GM23338 (cell line): ENCODE data around the gene THSD7A. TPM values are rescaled to one million over a fixed set of nuclear protein-coding genes. Genes with fewer than 3 reads are reported as not detected.
A peak's percentile ranks its signal among the peaks of the same experiment; 100 is the strongest.

ENCODE experiments used
- ATAC-seq: fragments of 200-7000 bp; cut with Tn5 transposase; 3 replicates; pipeline ENCODE4 v1.9.1; 2020
- DNase-seq: peaks from one replicate; pipeline ENCODE4 v3.0.0-alpha.2; 2015; ENCODE audit warnings: low spot score
- H2AFZ ChIP-seq: fragments of 200-600 bp; sonication (generic); 2 replicates; pipeline ENCODE4 v1.8.0; 2016; ENCODE audit warnings: antibody characterized with exemption, mild to moderate bottlenecking, moderate library complexity
- H3F3A ChIP-seq: fragments of 200-600 bp; sonication (generic); replicated peaks from 2 replicates; pipeline ENCODE4 v1.8.0; 2017; ENCODE audit warnings: antibody characterized with exemption, mixed run types, low read depth
- H3K27ac ChIP-seq: fragments of 200-600 bp; sonication (generic); 2 replicates; pipeline ENCODE4 v1.6.1; 2016; ENCODE audit warnings: low read depth
- H3K27me3 ChIP-seq: fragments of 200-600 bp; sonication (generic); 2 replicates; pipeline ENCODE4 v1.8.0; 2016; ENCODE audit warnings: mild to moderate bottlenecking, mixed run types, moderate library complexity; ENCODE audit not compliant: insufficient read depth
- H3K36me3 ChIP-seq: fragments of 200-600 bp; sonication (generic); 2 replicates; pipeline ENCODE4 v1.8.0; 2016; ENCODE audit warnings: mild to moderate bottlenecking; ENCODE audit not compliant: insufficient read depth
- H3K4me1 ChIP-seq: fragments of 200-600 bp; sonication (generic); 2 replicates; pipeline ENCODE4 v1.8.0; 2016; ENCODE audit warnings: mild to moderate bottlenecking, moderate library complexity; ENCODE audit not compliant: insufficient read depth
- H3K4me2 ChIP-seq: fragments of 200-600 bp; sonication (generic); 2 replicates; pipeline ENCODE4 v1.7.1; 2017; ENCODE audit warnings: mixed run types
- H3K4me3 ChIP-seq: fragments of 200-600 bp; sonication (generic); 2 replicates; pipeline ENCODE4 v1.6.1; 2016; ENCODE audit warnings: mixed run types
- H3K79me2 ChIP-seq: fragments of 200-600 bp; sonication (generic); replicated peaks from 2 replicates; pipeline ENCODE4 v1.8.0; 2017; ENCODE audit warnings: mild to moderate bottlenecking; ENCODE audit not compliant: insufficient read depth
- H3K9me2 ChIP-seq: fragments of 200-600 bp; sonication (generic); 2 replicates; pipeline ENCODE4 v1.8.0; 2017; ENCODE audit not compliant: insufficient read depth
- H4K20me1 ChIP-seq: fragments of 200-600 bp; sonication (generic); replicated peaks from 2 replicates; pipeline ENCODE4 v1.8.0; 2017; ENCODE audit warnings: mild to moderate bottlenecking; ENCODE audit not compliant: insufficient read depth
- H3K27ac Mint-ChIP-seq: 2 replicates; pipeline ENCODE4 v1.8.0; 2020; ENCODE audit warnings: inconsistent platforms, mild to moderate bottlenecking, moderate library complexity, mixed read lengths
- H3K27me3 Mint-ChIP-seq: 3 replicates; pipeline ENCODE4 v1.8.0; 2022; ENCODE audit warnings: low read depth, mild to moderate bottlenecking, moderate library complexity, mixed read lengths, inconsistent platforms; ENCODE audit not compliant: insufficient read depth, poor library complexity
- H3K36me3 Mint-ChIP-seq: 3 replicates; pipeline ENCODE4 v1.8.0; 2021; ENCODE audit warnings: low read depth, mild to moderate bottlenecking, inconsistent platforms, moderate library complexity, mixed read lengths
- H3K4me1 Mint-ChIP-seq: 3 replicates; pipeline ENCODE4 v1.8.0; 2020; ENCODE audit warnings: mild to moderate bottlenecking, inconsistent platforms, mixed read lengths
- H3K4me3 Mint-ChIP-seq: 3 replicates; pipeline ENCODE4 v1.8.0; 2021; ENCODE audit warnings: moderate library complexity, mild to moderate bottlenecking, inconsistent platforms, mixed read lengths
- H3K9me3 Mint-ChIP-seq: 3 replicates; pipeline ENCODE4 v1.8.0; 2020; ENCODE audit warnings: moderate library complexity, mild to moderate bottlenecking, inconsistent platforms, mixed read lengths
- CREB1 ChIP-seq: fragments of 250-450 bp; sonication (Bioruptor Pico); IDR thresholded peaks from 2 replicates; pipeline ENCODE4 v1.5.0; 2020; ENCODE audit warnings: low read depth, mild to moderate bottlenecking, moderate library complexity
- ETS1 ChIP-seq: IDR thresholded peaks from 2 replicates; pipeline ENCODE4 v1.6.1; 2016; ENCODE audit warnings: antibody characterized with exemption
- EZH2phosphoT487 ChIP-seq: fragments of 200-600 bp; sonication (generic); IDR thresholded peaks from one replicate; pipeline ENCODE4 v1.8.1; 2018; ENCODE audit warnings: antibody characterized with exemption; ENCODE audit not compliant: unreplicated experiment
- JUNB ChIP-seq: IDR thresholded peaks from one replicate; pipeline ENCODE4 v1.6.1; 2016; ENCODE audit warnings: antibody characterized with exemption; ENCODE audit not compliant: unreplicated experiment
- NANOG ChIP-seq: IDR thresholded peaks from 2 replicates; pipeline ENCODE4 v1.6.1; 2016; ENCODE audit warnings: antibody characterized with exemption, borderline replicate concordance
- POLR2AphosphoS5 ChIP-seq: IDR thresholded peaks from 2 replicates; pipeline ENCODE4 v1.6.1; 2016; ENCODE audit warnings: antibody characterized with exemption, low read depth
- REST ChIP-seq: IDR thresholded peaks from one replicate; pipeline ENCODE4 v1.6.1; 2018; ENCODE audit warnings: antibody characterized with exemption; ENCODE audit not compliant: unreplicated experiment
- STAT1 ChIP-seq: IDR thresholded peaks from one replicate; pipeline ENCODE4 v1.6.1; 2016; ENCODE audit warnings: antibody characterized with exemption; ENCODE audit not compliant: unreplicated experiment
- ZNF114 ChIP-seq: fragments of 250-450 bp; sonication (Bioruptor Pico); IDR thresholded peaks from 2 replicates; pipeline ENCODE4 v1.5.0; 2020; ENCODE audit warnings: mild to moderate bottlenecking, moderate library complexity
- ZNF331 ChIP-seq: fragments of 250-450 bp; sonication (Bioruptor Pico); IDR thresholded peaks from 2 replicates; pipeline ENCODE4 v1.5.0; 2020; ENCODE audit warnings: low read depth, mild to moderate bottlenecking, moderate library complexity
- ZNF462 ChIP-seq: fragments of 250-450 bp; sonication (Bioruptor Pico); IDR thresholded peaks from 2 replicates; pipeline ENCODE4 v1.5.0; 2020; ENCODE audit warnings: mild to moderate bottlenecking, moderate library complexity
- polyA plus RNA-seq: library from polyadenylated mRNA; unstranded; fragments of >200 nt; fragmentation: Nextera tagmentation; extraction: Ambion mirVana; gene quantifications from 2 replicates; pipeline ENCODE4 v1.2.1, GENCODE V29; 2016
- total RNA-seq: library from RNA; depleted of rRNA; stranded (reverse); fragments of >200 nt; shearing (Covaris generic); gene quantifications from 2 replicates; pipeline ENCODE4 v1.2.3, GENCODE V29; 2014

Gene THSD7A
- total and polyA plus RNA-seq, 2 experiments from 2014 or later = 1.3 to 2.1 TPM

GRCh38 chr7:11517853-11518252 is 314.1 kb downstream of the THSD7A start:
- H3K4me1 Mint-ChIP-seq = peaks cover 18% of the 10 kb centered on the region
- H3K27ac Mint-ChIP-seq = no peak overlapping the region
- no peaks in the 10 kb centered on the region for H3K36me3 Mint-ChIP-seq
- Histone ChIP-seq H3K4me2 (peak overlapping the region; percentile 22; the same call in 1 of the 2 replicates), H3K27ac (no peak overlapping the region), H2AFZ (no peak overlapping the region), H3K79me2 (no peaks in the 10 kb centered on the region), H3K27me3 (no peaks in the 10 kb centered on the region), H3K36me3 (no peaks in the 10 kb centered on the region), H3F3A (no peaks in the 10 kb centered on the region), H3K4me3 (no peak overlapping the region), H3K9me2 (no peaks in the 10 kb centered on the region), H4K20me1 (no peaks in the 10 kb centered on the region), H3K4me1 (peaks cover 12% of the 10 kb centered on the region)
- ATAC-seq = peak; percentile 94
- peak; percentile 40 for DNase-seq
- TF ChIP-seq ZNF462 (CRISPR knock-in tag) (peak; percentile 81; the same call in 1 of the 2 replicates), JUNB (no peak)
- no peaks in the 10 kb centered on the region for H3K9me3 Mint-ChIP-seq
- H3K4me3 Mint-ChIP-seq = no peak overlapping the region
- peaks cover 3% of the 10 kb centered on the region for H3K27me3 Mint-ChIP-seq

- Mint-ChIP-seq H3K36me3 (peaks cover 5% of the 10 kb centered on the region; the same call in 1 of the 3 replicates), H3K4me1 (peaks cover 18% of the 10 kb centered on the region), H3K27ac (no peak overlapping the region), H3K27me3 (peaks cover 3% of the 10 kb centered on the region), H3K4me3 (no peak overlapping the region), H3K9me3 (peaks cover 6% of the 10 kb centered on the region; the same call in 1 of the 3 replicates)
- DNase-seq = no peak
- no peaks in the 10 kb centered on the region for H3K36me3 ChIP-seq
- no peak overlapping the region for H3K4me2 ChIP-seq
- H3F3A ChIP-seq = no peaks in the 10 kb centered on the region
- no peak overlapping the region for H2AFZ ChIP-seq
- no peaks in the 10 kb centered on the region for H4K20me1 ChIP-seq
- H3K27ac ChIP-seq = no peak overlapping the region
- H3K4me1 ChIP-seq = peaks cover 12% of the 10 kb centered on the region
- no peaks in the 10 kb centered on the region for H3K27me3 ChIP-seq
- no peaks in the 10 kb centered on the region for H3K79me2 ChIP-seq
- H3K4me3 ChIP-seq = no peak overlapping the region
- H3K9me2 ChIP-seq = no peaks in the 10 kb centered on the region
- ATAC-seq = no peak
- no peak for TF ChIP-seq REST
- TF ChIP-seq EZH2phosphoT487 = no peak
- TF ChIP-seq ETS1 = no peak
- TF ChIP-seq NANOG = no peak
- no peak for TF ChIP-seq POLR2AphosphoS5
- no peak for TF ChIP-seq JUNB
- no peak for TF ChIP-seq STAT1
- TF ChIP-seq CREB1 (CRISPR knock-in tag) = no peak
- TF ChIP-seq ZNF331 (CRISPR knock-in tag) = no peak
- TF ChIP-seq ZNF114 (CRISPR knock-in tag) = no peak
These were observed 315.7 kb downstream of the THSD7A start for GRCh38 chr7:11516328-11516727.
